Brain microvascular endothelial cell (primary cell): ENCODE measurements around the gene HSPA4L.

Experiments
- DNase-seq: peaks from one replicate; pipeline ENCODE4 v3.0.0-alpha.2; 2020
- H3K27ac ChIP-seq: fragments of 250-450 bp; sonication (Bioruptor Pico); 2 replicates; pipeline ENCODE4 v1.5.1; 2020; ENCODE audit warnings: mild to moderate bottlenecking, moderate library complexity
- H3K27me3 ChIP-seq: fragments of 250-450 bp; sonication (Bioruptor Pico); replicated peaks from 2 replicates; pipeline ENCODE4 v1.5.1; 2020; ENCODE audit warnings: mild to moderate bottlenecking
- H3K36me3 ChIP-seq: fragments of 250-450 bp; sonication (Bioruptor Pico); replicated peaks from 2 replicates; pipeline ENCODE4 v1.5.1; 2020; ENCODE audit warnings: mild to moderate bottlenecking
- H3K4me3 ChIP-seq: 2 replicates; pipeline ENCODE4 v1.5.1; 2011; ENCODE audit warnings: low read depth, mild to moderate bottlenecking, control low read depth, low read length, moderate library complexity
- in situ Hi-C: cut with HindIII; loops from 2 replicates; pipeline ENCODE4 v1.10.0; 2017; ENCODE audit warnings: low sequenced_read_pairs, low pct_ligation_motif_present
- TF ChIP-seq, protein P1 (sequence below): IDR thresholded peaks from 2 replicates; pipeline ENCODE4 v1.5.1; 2011; ENCODE audit warnings: low read depth, mild to moderate bottlenecking, moderate library complexity, low read length, control low read depth, inconsistent platforms; ENCODE audit errors: missing control alignments

The HSPA4L gene

DNA sequence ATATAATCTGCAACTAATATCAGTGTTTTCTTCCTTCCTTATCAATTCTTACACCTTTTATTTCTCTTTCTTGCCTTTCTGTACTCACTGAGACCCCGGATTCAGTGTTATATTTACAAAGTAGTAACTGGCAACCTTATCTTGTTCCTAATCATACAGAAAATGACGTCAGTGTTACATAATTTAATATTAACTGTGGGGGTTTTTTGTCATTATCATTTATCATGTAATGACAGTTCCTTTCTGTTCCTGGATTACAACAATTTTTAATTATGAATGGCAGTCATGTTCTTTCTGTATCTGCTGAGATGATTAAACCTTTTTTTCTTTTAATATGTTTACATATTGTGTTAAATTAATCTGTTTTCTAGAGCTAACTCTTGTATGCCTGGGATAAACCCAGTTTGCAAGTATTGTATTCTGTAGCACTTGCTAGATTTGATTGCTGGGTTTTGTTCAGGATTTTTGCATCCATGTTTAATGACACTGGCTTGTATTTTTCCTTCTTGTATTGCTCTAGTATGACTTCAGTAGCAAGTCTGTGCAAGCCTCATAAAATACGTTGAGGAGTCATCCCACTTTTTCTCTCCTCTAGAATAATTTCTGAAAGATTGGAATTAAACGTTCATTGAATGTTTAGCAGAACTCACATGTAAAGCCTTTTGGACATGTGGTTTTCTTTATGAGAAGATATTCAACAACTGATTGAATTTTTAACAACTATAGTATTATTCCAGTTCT is 10.4 kb upstream of the HSPA4L start:
- Histone ChIP-seq H3K27ac (no peak overlapping the region), H3K27me3 (no peaks in the 10 kb centered on the region), H3K4me3 (no peak overlapping the region), H3K36me3 (no peaks in the 10 kb centered on the region)
- TF ChIP-seq, protein P1, sequence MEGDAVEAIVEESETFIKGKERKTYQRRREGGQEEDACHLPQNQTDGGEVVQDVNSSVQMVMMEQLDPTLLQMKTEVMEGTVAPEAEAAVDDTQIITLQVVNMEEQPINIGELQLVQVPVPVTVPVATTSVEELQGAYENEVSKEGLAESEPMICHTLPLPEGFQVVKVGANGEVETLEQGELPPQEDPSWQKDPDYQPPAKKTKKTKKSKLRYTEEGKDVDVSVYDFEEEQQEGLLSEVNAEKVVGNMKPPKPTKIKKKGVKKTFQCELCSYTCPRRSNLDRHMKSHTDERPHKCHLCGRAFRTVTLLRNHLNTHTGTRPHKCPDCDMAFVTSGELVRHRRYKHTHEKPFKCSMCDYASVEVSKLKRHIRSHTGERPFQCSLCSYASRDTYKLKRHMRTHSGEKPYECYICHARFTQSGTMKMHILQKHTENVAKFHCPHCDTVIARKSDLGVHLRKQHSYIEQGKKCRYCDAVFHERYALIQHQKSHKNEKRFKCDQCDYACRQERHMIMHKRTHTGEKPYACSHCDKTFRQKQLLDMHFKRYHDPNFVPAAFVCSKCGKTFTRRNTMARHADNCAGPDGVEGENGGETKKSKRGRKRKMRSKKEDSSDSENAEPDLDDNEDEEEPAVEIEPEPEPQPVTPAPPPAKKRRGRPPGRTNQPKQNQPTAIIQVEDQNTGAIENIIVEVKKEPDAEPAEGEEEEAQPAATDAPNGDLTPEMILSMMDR: no peak
- in situ Hi-C loops: no loop called here
- no peak for DNase-seq

DNA sequence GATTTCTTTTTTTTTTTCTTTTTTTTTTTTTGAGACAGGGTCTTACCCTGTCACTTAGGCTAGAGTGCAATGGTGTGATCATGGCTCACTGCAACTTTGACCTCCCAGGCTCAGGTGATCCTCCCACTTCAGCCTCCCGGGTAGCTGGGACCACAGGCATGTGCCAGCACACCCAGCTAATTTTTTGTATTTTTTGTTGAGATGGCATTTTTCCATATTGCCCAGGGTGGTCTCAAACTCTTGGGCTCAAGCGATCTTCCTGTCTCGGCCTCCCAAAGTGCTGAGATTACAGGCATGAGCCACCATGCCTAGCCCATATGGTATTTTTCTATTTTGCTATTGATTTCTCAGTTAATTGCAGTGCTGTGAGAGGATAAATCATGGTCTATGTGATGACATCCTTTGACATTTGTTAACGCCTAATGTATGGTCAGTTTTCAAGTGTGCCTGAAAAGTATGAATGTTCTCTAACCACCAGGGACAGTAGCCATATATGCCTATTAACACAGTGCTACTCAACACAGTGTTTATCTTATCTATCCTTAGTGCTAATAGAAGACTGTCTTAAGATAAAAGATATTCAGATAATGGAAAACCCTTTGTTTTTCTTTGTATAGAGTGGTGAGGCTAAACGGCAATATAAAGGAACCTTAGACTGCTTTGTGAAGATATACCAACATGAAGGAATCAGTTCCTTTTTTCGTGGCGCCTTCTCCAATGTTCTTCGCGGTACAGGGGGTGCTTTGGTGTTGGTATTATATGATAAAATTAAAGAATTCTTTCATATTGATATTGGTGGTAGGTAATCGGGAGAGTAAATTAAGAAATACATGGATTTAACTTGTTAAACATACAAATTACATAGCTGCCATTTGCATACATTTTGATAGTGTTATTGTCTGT is 9.1 kb upstream of the HSPA4L start:
- H3K27me3 ChIP-seq: no peaks in the 10 kb centered on the region
- H3K4me3 ChIP-seq: no peak overlapping the region
- H3K36me3 ChIP-seq: no peaks in the 10 kb centered on the region
- TF ChIP-seq, protein P1: no peak
- no peak for DNase-seq
- H3K27ac ChIP-seq: no peak overlapping the region
- in situ Hi-C loops: no loop called here

DNA sequence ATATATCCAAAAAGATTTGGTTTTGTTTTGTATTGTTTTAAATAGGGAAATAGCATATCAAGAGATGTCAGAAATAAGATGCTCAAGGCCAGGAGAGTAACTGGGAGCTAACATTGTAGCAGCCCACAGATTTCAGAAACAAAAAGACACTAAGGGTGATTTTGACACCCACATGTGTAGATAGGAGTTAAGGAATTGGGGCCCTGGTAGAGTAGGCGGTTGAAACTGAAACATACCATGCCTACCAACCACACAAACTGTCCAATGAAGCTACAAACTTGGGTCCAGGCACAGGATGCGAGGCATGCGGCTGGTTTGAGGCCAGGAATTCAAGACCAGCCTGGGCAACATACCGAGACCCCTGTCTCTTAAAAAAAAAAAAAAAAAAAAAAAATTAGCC is 6.3 kb upstream of the HSPA4L start:
- H3K27ac ChIP-seq: no peak overlapping the region
- H3K4me3 ChIP-seq: no peak overlapping the region
- no peak for DNase-seq
- TF ChIP-seq, protein P1: no peak
- H3K36me3 ChIP-seq: no peaks in the 10 kb centered on the region
- H3K27me3 ChIP-seq: no peaks in the 10 kb centered on the region
- in situ Hi-C loops: no loop called here

DNA sequence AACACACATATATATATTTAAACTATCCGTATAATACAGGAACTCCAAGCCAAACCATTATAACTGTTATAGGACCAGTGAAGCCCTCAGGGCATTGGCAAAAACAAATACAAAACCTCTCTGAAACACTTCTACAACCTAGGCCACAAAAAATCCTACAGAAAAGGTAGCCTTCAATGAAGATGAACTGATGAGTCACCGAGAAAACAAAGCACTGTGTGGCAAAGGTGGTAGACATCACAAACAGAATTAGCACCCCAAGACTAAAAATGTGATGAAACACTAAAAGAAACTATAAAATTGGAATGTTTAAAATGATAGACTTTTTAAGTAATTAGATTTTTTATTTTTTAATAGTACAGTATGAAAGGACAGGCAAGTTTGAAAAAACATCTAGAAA is 5.5 kb upstream of the HSPA4L start:
- Histone ChIP-seq H3K27ac (no peak overlapping the region), H3K36me3 (no peaks in the 10 kb centered on the region), H3K4me3 (no peak overlapping the region), H3K27me3 (no peaks in the 10 kb centered on the region)
- DNase-seq: no peak
- TF ChIP-seq, protein P1: no peak
- in situ Hi-C loops: no loop called here

DNA sequence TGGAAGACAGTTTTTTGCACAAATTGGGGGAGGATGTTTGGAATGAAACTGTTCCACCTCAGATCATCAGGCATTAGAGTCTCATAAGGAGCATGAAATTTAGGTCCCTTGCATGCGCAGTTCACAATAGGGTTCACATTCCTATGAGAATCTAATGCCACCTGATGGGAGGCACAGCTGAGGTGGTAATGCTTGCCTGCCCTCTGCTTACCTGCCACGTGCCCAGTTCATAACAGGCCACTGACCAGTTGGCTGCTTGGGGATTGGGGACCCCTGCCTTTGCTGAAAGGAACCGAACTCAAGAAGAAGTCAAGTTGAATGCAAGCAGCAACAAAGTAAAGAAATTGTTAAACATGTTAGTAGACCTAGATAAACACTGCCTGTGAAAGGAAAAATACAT is 4.6 kb upstream of the HSPA4L start:
- TF ChIP-seq, protein P1: no peak

More for the DNA sequence above, 4.6 kb upstream of the HSPA4L start:
- no peak for DNase-seq
- Histone ChIP-seq H3K27me3 (no peaks in the 10 kb centered on the region), H3K36me3 (no peaks in the 10 kb centered on the region), H3K27ac (no peak overlapping the region), H3K4me3 (no peak overlapping the region)
- in situ Hi-C loops: no loop called here
